Upper lobe of right lung (tissue), 1 donor: ENCODE results near the gene BAK1. TPM values are rescaled to one million over a fixed set of nuclear protein-coding genes. Genes with fewer than 3 reads are reported as not detected.

Experiments used
- ATAC-seq: fragments of 200-7000 bp; cut with Tn5 transposase; one replicate; pipeline ENCODE4 v1.9.1; 2020; ENCODE audit warnings: mild to moderate bottlenecking, moderate library complexity
- DNase-seq: peaks from one replicate; pipeline ENCODE4 v3.0.0-alpha.2; 2020
- H3K27ac ChIP-seq: fragments of 200-600 bp; one replicate; pipeline ENCODE4 v1.8.0; 2022
- H3K27me3 ChIP-seq: fragments of 200-600 bp; one replicate; pipeline ENCODE4 v1.8.0; 2022; ENCODE audit warnings: mild to moderate bottlenecking
- H3K36me3 ChIP-seq: fragments of 200-600 bp; one replicate; pipeline ENCODE4 v1.8.0; 2022
- H3K4me1 ChIP-seq: fragments of 200-600 bp; one replicate; pipeline ENCODE4 v1.8.0; 2022
- H3K4me3 ChIP-seq: fragments of 200-600 bp; one replicate; pipeline ENCODE4 v1.8.0; 2022; ENCODE audit warnings: mild to moderate bottlenecking
- H3K9me3 ChIP-seq: fragments of 200-600 bp; one replicate; pipeline ENCODE4 v1.8.0; 2022
- CTCF ChIP-seq: fragments of 200-600 bp; IDR thresholded peaks from one replicate; pipeline ENCODE4 v1.8.0; 2022; ENCODE audit warnings: antibody characterized with exemption
- intact Hi-C: fragments of 100-400 bp; cut with DNase I; formaldehyde crosslinking; loops from one replicate; pipeline ENCODE4 v1.11.0; 2022
- total RNA-seq: library from RNA; stranded (reverse); fragmentation: NEBNext Ultra II Directional; extraction: Animal tissue kit (Norgen Biotek cat#: 25700); gene quantifications from one replicate; pipeline ENCODE4 v1.2.1, GENCODE V29; 2021
- donor health status: DM: no; HTN: yes; CAD: no; lungs with severe emphysema.

Gene BAK1
- total RNA-seq, 1 donor from 2014 or later: 19.1 TPM

DNA sequence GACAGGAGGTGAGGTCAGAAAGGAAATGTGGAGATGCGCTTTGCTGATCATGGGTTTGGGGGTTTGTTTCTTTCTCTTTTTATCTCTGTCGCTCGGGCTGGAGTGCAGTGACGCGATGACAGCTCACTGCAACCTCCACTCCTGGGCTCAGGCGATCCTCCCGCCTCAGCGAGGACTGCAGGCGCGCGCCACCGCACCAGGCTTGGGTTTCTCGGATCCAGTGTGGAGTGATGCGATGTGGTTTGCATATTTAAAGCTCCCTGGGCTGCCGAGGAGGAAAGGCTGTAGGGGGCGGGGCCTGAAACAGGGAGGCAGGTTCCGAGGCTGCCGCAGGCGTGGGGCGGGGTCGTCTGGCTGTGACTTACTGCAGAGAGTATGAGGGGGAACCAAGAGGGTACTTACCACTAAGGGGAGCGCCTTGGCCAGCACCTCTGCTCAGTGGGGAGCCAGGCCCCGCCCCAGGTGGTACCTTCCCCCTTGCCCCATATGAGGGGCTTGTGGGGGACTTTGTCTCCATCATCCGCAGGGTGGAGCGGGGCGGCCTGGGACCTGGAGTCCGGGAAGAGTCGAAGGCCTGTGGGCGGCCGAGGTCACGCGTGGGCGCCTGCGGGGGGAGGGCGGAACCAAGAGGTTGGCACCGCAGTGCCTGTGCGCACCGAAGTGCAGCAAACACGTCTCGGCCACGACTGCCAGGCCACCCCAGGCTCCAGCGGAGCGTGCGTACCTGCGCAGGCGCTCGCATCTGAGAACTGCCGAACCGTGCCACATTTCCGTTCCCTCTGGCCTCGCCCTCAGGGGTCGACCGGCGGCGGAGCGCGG lies 12.7 kb upstream of the BAK1 start:
- intact Hi-C loops: no loop called here
- ATAC-seq (peak; percentile 6), DNase-seq (peak; percentile 83)
- H3K27ac ChIP-seq: peak overlapping the region; percentile 17
- no peaks in the 10 kb centered on the region for H3K27me3 ChIP-seq
- no peaks in the 10 kb centered on the region for H3K36me3 ChIP-seq
- H3K4me3 ChIP-seq: peak overlapping the region; percentile 25
- TF ChIP-seq CTCF: no peak
- H3K9me3 ChIP-seq: no peaks in the 10 kb centered on the region
- peaks cover 26% of the 10 kb centered on the region for H3K4me1 ChIP-seq

- Histone ChIP-seq H3K4me3 (no peak overlapping the region), H3K4me1 (peaks cover 26% of the 10 kb centered on the region), H3K27ac (no peak overlapping the region), H3K27me3 (no peaks in the 10 kb centered on the region), H3K9me3 (no peaks in the 10 kb centered on the region), H3K36me3 (no peaks in the 10 kb centered on the region)
- ATAC-seq: no peak
- TF ChIP-seq CTCF: no peak
- intact Hi-C loops: no loop called here
- no peak for DNase-seq
Observed at GRCh38 chr6:33592280-33592594, 12.2 kb upstream of the BAK1 start.

DNA sequence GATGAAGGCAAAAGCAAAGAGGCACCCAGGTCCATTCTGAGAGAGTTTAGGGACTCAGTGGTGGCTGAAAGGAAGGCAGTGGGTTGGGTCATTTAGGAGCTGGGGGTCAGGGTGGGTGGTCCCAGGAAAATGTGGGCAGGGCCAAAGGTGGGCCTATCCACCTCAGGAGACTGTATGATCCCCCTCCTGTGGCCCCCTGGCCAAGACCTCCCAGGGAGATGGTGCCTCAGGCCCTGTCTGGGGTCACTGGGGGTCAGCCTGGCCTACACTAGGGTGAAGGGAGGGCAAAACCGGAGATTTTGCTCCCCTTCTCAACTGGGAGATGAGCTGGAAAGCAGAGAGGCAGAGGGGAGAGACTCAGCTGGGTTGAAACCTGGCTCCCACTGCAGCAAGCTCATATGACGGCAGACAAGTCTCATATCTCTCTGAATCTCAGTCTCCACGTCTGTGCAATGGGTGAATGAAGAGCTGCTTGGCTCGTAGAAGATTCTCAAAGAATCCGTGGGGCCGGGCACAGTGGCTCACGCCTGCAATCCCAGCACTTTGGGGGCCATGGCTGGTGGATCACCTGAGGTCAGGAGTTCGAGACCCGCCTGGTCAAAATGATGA lies 11.5 kb upstream of the BAK1 start:
- intact Hi-C loops: no loop called here
- peak overlapping the region; percentile 84 for H3K27ac ChIP-seq
- no peak for ATAC-seq

GRCh38 chr6:33590531-33591198 lies 10.6 kb upstream of the BAK1 start:
- peak; percentile 78 for ATAC-seq
- peak; percentile 89 for DNase-seq
- Histone ChIP-seq H3K4me1 (peaks cover 31% of the 10 kb centered on the region), H3K27me3 (no peaks in the 10 kb centered on the region), H3K36me3 (no peaks in the 10 kb centered on the region), H3K9me3 (no peaks in the 10 kb centered on the region), H3K27ac (peak overlapping the region; percentile 84), H3K4me3 (no peak overlapping the region)
- no peak for TF ChIP-seq CTCF
- intact Hi-C loops: no loop called here

More for the DNA sequence above, 11.5 kb upstream of the BAK1 start:
- Histone ChIP-seq H3K4me1 (peaks cover 26% of the 10 kb centered on the region), H3K27me3 (no peaks in the 10 kb centered on the region), H3K9me3 (no peaks in the 10 kb centered on the region), H3K4me3 (no peak overlapping the region), H3K36me3 (no peaks in the 10 kb centered on the region)
- DNase-seq: no peak
- TF ChIP-seq CTCF: no peak

- no peaks in the 10 kb centered on the region for H3K36me3 ChIP-seq
- peaks cover 38% of the 10 kb centered on the region for H3K4me1 ChIP-seq
- no peaks in the 10 kb centered on the region for H3K9me3 ChIP-seq
- peak; percentile 76 for TF ChIP-seq CTCF
- DNase-seq (peak; percentile 90), ATAC-seq (peak; percentile 75)
- no peaks in the 10 kb centered on the region for H3K27me3 ChIP-seq
- intact Hi-C loops: loop anchor here (10.0 kb wide), 1 partner anchor 105 kb away; no protein-coding TSS in a partner anchor
- H3K4me3 ChIP-seq: no peak overlapping the region
- peak overlapping the region; percentile 84 for H3K27ac ChIP-seq
Observed at GRCh38 chr6:33589731-33590530, 9.9 kb upstream of the BAK1 start.
